Nephron progenitor cell (in vitro differentiated cells): Measurements from ENCODE around the gene DPH5.
A peak's percentile ranks its signal among the peaks of the same experiment; 100 is the strongest.

Experiments used
- DNase-seq: peaks from one replicate; pipeline ENCODE4 v3.0.0; 2021
- H3K27ac Mint-ChIP-seq: 2 replicates; pipeline ENCODE4 v1.8.0; 2021; ENCODE audit warnings: mild to moderate bottlenecking, moderate library complexity, mixed read lengths
- H3K27me3 Mint-ChIP-seq: 2 replicates; pipeline ENCODE4 v1.8.0; 2021; ENCODE audit warnings: mild to moderate bottlenecking, low read depth, mixed read lengths; ENCODE audit not compliant: poor library complexity
- H3K36me3 Mint-ChIP-seq: 2 replicates; pipeline ENCODE4 v1.8.0; 2021; ENCODE audit warnings: low read depth, mixed read lengths
- H3K4me1 Mint-ChIP-seq: 2 replicates; pipeline ENCODE4 v1.8.0; 2021; ENCODE audit warnings: mixed read lengths
- H3K4me3 Mint-ChIP-seq: 2 replicates; pipeline ENCODE4 v1.8.0; 2021; ENCODE audit warnings: mild to moderate bottlenecking, moderate library complexity, mixed read lengths
- H3K9me3 Mint-ChIP-seq: 2 replicates; pipeline ENCODE4 v1.8.0; 2021; ENCODE audit warnings: mild to moderate bottlenecking, moderate library complexity, mixed read lengths
- CTCF ChIP-seq: fragments of 200-600 bp; sonication (generic); IDR thresholded peaks from 2 replicates; pipeline ENCODE4 v1.5.0; 2021; ENCODE audit warnings: antibody characterized with exemption

Gene DPH5

GRCh38 chr1:100976936-100977335, 48.6 kb downstream of the DPH5 start:
- Mint-ChIP-seq H3K27ac (peak overlapping the region; percentile 36), H3K27me3 (no peaks in the 10 kb centered on the region), H3K4me1 (no peaks in the 10 kb centered on the region), H3K9me3 (no peaks in the 10 kb centered on the region), H3K36me3 (peaks cover 45% of the 10 kb centered on the region), H3K4me3 (no peak overlapping the region)
- no peak for DNase-seq
- TF ChIP-seq CTCF = no peak

- no peak overlapping the region for H3K27ac Mint-ChIP-seq
- no peaks in the 10 kb centered on the region for H3K4me1 Mint-ChIP-seq
- no peaks in the 10 kb centered on the region for H3K9me3 Mint-ChIP-seq
- no peak for DNase-seq
- no peak for TF ChIP-seq CTCF
- no peaks in the 10 kb centered on the region for H3K27me3 Mint-ChIP-seq
- H3K4me3 Mint-ChIP-seq = no peak overlapping the region
- peaks cover 36% of the 10 kb centered on the region for H3K36me3 Mint-ChIP-seq
These were observed 53.4 kb downstream of the DPH5 start for GRCh38 chr1:100972185-100972584.

GRCh38 chr1:100971021-100971420, 54.6 kb downstream of the DPH5 start:
- Mint-ChIP-seq H3K4me1 (no peaks in the 10 kb centered on the region), H3K4me3 (no peak overlapping the region), H3K9me3 (no peaks in the 10 kb centered on the region), H3K27me3 (no peaks in the 10 kb centered on the region), H3K36me3 (peaks cover 32% of the 10 kb centered on the region), H3K27ac (peak overlapping the region; percentile 33)
- no peak for DNase-seq
- TF ChIP-seq CTCF = no peak

GRCh38 chr1:100969327-100969726, 56.3 kb downstream of the DPH5 start:
- no peaks in the 10 kb centered on the region for H3K9me3 Mint-ChIP-seq
- H3K36me3 Mint-ChIP-seq = peaks cover 32% of the 10 kb centered on the region
- H3K4me1 Mint-ChIP-seq = no peaks in the 10 kb centered on the region
- TF ChIP-seq CTCF = no peak
- H3K27ac Mint-ChIP-seq = no peak overlapping the region
- no peak for DNase-seq
- no peak overlapping the region for H3K4me3 Mint-ChIP-seq
- H3K27me3 Mint-ChIP-seq = no peaks in the 10 kb centered on the region

- TF ChIP-seq CTCF = no peak
- no peaks in the 10 kb centered on the region for H3K9me3 Mint-ChIP-seq
- no peak for DNase-seq
- no peaks in the 10 kb centered on the region for H3K4me1 Mint-ChIP-seq
- H3K27me3 Mint-ChIP-seq = no peaks in the 10 kb centered on the region
- H3K27ac Mint-ChIP-seq = no peak overlapping the region
- peaks cover 28% of the 10 kb centered on the region for H3K36me3 Mint-ChIP-seq
- H3K4me3 Mint-ChIP-seq = no peak overlapping the region
These were observed 57.0 kb downstream of the DPH5 start for GRCh38 chr1:100968621-100969020.

- Mint-ChIP-seq H3K36me3 (peaks cover 28% of the 10 kb centered on the region), H3K9me3 (no peaks in the 10 kb centered on the region), H3K27ac (no peak overlapping the region), H3K4me3 (no peak overlapping the region), H3K4me1 (no peaks in the 10 kb centered on the region), H3K27me3 (no peaks in the 10 kb centered on the region)
- DNase-seq = no peak
- TF ChIP-seq CTCF = no peak
These were observed 65.5 kb downstream of the DPH5 start for GRCh38 chr1:100960098-100960497.
